ENCODE measurements around the gene CABCOCO1. TPM values are rescaled to one million over a fixed set of nuclear protein-coding genes. Genes with fewer than 3 reads are reported as not detected.

CABCOCO1 gene
- total RNA-seq, 1 donor = not detected

DNA sequence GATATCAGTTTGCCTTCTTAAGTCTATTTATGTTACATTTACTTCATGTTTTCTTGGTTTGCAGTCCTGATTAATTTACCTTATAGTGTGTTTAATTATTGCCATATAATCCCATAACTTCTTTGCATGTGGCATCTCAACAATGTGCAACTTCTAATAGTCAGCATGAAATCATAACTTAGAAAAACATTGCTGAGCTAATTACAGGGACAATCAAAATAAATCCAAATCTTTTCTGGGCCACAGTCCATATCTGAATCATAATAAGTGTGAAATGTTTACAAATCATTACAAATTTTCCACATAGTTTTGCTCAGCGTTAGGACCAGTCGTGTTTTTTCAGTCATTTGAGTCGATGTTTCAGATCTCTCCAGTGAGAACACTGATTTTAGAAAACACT is 29.1 kb upstream of the CABCOCO1 start:
- Histone ChIP-seq H3K27me3 (ENCODE audit: insufficient read depth, low read length) (no peaks in the 10 kb centered on the region), H3K4me3 (ENCODE audit: low read length) (no peak overlapping the region), H3K4me1 (ENCODE audit: insufficient read depth, low read length) (no peaks in the 10 kb centered on the region), H3K9me3 (ENCODE audit: low read depth, low read length) (no peaks in the 10 kb centered on the region)

DNA sequence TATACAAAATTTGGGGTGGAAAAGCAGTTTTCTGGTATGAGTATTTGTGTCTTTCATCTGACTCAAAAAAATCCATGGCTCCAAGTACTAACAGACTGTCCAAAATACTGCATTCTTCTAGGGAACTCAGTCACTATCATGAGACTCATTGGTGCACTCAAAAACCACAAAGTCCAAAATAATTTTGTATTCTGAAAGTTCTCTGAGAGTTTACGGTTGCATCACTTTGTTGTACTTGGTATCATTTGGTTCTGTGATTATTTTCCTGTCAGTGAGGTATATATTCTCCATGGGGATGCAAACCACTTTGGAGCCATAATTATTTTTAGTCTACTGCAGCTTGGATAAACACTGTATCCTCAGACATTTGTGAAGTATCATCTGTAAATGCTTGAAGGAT is 28.0 kb upstream of the CABCOCO1 start:
- H3K4me1 ChIP-seq (ENCODE audit: insufficient read depth, low read length) = no peaks in the 10 kb centered on the region
- H3K27me3 ChIP-seq (ENCODE audit: insufficient read depth, low read length) = no peaks in the 10 kb centered on the region
- no peak overlapping the region for H3K4me3 ChIP-seq (ENCODE audit: low read length)
- no peaks in the 10 kb centered on the region for H3K9me3 ChIP-seq (ENCODE audit: low read depth, low read length)

GRCh38 chr10:61635471-61635870 is 27.3 kb upstream of the CABCOCO1 start:
- no peaks in the 10 kb centered on the region for H3K9me3 ChIP-seq (ENCODE audit: low read depth, low read length)
- no peaks in the 10 kb centered on the region for H3K4me1 ChIP-seq (ENCODE audit: insufficient read depth, low read length)
- H3K4me3 ChIP-seq (ENCODE audit: low read length) = no peak overlapping the region
- H3K27me3 ChIP-seq (ENCODE audit: insufficient read depth, low read length) = no peaks in the 10 kb centered on the region

- no peaks in the 10 kb centered on the region for H3K9me3 ChIP-seq (ENCODE audit: low read depth, low read length)
- no peaks in the 10 kb centered on the region for H3K27me3 ChIP-seq (ENCODE audit: insufficient read depth, low read length)
- no peak overlapping the region for H3K4me3 ChIP-seq (ENCODE audit: low read length)
- H3K4me1 ChIP-seq (ENCODE audit: insufficient read depth, low read length) = no peaks in the 10 kb centered on the region
These were observed 26.8 kb upstream of the CABCOCO1 start for GRCh38 chr10:61635932-61636331.

- Histone ChIP-seq H3K27me3 (ENCODE audit: insufficient read depth, low read length) (no peaks in the 10 kb centered on the region), H3K4me1 (ENCODE audit: insufficient read depth, low read length) (no peaks in the 10 kb centered on the region), H3K4me3 (ENCODE audit: low read length) (no peak overlapping the region), H3K9me3 (ENCODE audit: low read depth, low read length) (no peaks in the 10 kb centered on the region)
These were observed 22.8 kb upstream of the CABCOCO1 start for GRCh38 chr10:61639952-61640351.

DNA sequence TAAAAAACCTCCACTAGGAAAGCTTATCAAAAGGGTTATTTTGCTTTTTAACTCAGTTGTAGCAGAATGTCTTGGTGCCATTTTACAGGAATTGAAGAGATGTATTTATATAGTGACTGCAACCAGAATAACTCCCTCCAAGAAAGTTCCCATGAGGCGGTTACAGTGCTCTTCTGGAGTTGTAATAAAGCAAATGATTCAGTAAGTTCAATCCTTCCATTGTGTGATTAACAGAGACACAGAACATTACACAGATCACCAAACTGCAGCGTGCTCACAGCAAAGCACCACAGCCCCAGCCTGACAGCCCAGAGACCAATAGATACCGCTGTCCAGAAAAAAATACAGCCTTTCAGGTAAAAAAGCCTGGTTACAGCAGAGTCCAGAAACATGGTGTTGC is 21.9 kb upstream of the CABCOCO1 start:
- Histone ChIP-seq H3K4me1 (ENCODE audit: insufficient read depth, low read length) (no peaks in the 10 kb centered on the region), H3K4me3 (ENCODE audit: low read length) (no peak overlapping the region), H3K27me3 (ENCODE audit: insufficient read depth, low read length) (no peaks in the 10 kb centered on the region), H3K9me3 (ENCODE audit: low read depth, low read length) (no peaks in the 10 kb centered on the region)

DNA sequence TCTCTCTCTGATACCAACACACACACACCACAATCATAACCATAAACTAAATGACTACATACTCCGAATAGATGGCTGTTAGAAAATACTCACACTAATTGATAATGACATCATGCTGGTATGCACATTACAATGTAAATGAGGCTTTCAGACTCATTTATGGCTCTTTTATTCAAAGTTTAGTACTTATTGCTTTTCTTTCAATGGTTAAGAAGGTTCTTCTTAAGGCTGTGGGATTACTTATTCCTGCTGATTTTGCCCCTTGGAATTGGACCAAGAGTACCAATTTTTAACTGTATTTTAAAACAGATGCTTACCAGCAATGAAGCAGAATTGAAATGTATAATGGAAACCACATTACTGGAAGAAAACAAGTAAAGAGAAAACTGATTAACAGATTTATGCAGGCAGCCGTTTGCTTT is 20.6 kb upstream of the CABCOCO1 start:
- no peak overlapping the region for H3K4me3 ChIP-seq (ENCODE audit: low read length)
- no peaks in the 10 kb centered on the region for H3K9me3 ChIP-seq (ENCODE audit: low read depth, low read length)
- no peaks in the 10 kb centered on the region for H3K4me1 ChIP-seq (ENCODE audit: insufficient read depth, low read length)
- no peaks in the 10 kb centered on the region for H3K27me3 ChIP-seq (ENCODE audit: insufficient read depth, low read length)

DNA sequence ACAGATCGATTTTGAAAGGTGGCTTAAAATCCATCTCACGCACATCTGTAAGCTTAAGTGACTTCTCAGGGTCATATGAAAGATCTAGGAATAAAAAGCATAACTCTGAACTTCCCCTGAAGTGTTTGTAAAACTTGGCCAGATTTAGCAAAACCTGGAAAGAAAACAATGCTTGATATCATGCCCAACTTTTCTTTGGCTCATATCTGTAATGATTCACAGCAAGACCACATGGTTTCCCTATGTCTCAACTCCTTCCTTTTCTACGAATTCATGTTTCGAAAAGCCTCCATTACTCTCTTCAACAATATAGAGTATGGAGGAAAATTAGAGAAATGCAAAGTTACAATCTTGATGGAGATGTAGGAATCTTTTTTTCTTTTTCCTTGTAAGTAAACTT is 20.1 kb upstream of the CABCOCO1 start:
- H3K4me3 ChIP-seq (ENCODE audit: low read length) = no peak overlapping the region
- H3K27me3 ChIP-seq (ENCODE audit: insufficient read depth, low read length) = no peaks in the 10 kb centered on the region
- H3K9me3 ChIP-seq (ENCODE audit: low read depth, low read length) = no peaks in the 10 kb centered on the region
- no peaks in the 10 kb centered on the region for H3K4me1 ChIP-seq (ENCODE audit: insufficient read depth, low read length)

GRCh38 chr10:61643316-61643751 is 19.4 kb upstream of the CABCOCO1 start:
- Histone ChIP-seq H3K4me3 (ENCODE audit: low read length) (no peak overlapping the region), H3K4me1 (ENCODE audit: insufficient read depth, low read length) (no peaks in the 10 kb centered on the region), H3K9me3 (ENCODE audit: low read depth, low read length) (no peaks in the 10 kb centered on the region), H3K27me3 (ENCODE audit: insufficient read depth, low read length) (no peaks in the 10 kb centered on the region)

- Histone ChIP-seq H3K9me3 (ENCODE audit: low read depth, low read length) (no peaks in the 10 kb centered on the region), H3K27me3 (ENCODE audit: insufficient read depth, low read length) (no peaks in the 10 kb centered on the region), H3K4me3 (ENCODE audit: low read length) (no peak overlapping the region), H3K4me1 (ENCODE audit: insufficient read depth, low read length) (no peaks in the 10 kb centered on the region)
These were observed 9.0 kb upstream of the CABCOCO1 start for GRCh38 chr10:61653699-61654098.

DNA sequence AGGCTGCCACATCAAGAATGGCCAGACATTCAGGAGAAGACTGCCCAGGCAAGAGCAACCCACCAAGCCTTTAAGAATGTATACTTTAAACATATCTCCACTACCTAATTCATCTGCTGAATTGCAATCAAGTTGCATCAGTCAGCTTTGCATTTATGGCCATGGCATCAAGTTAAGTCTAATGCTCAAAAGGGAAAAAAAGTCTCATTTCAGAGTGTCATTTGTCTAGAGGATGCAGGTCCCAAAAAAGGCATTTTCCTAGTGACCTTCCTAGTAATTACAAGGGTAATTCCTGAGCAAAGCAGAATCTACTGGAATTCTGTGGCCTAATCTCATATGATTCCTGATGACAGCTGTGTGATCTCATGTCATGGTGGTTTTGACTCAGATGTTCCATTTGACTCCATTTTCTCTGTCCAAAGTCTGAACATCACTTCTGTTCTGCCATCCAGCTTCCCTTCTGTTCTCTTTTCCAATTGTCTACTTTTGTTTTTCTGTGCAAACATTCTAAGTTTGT is 7.3 kb upstream of the CABCOCO1 start:
- Histone ChIP-seq H3K4me1 (ENCODE audit: insufficient read depth, low read length) (no peaks in the 10 kb centered on the region), H3K4me3 (ENCODE audit: low read length) (no peak overlapping the region), H3K9me3 (ENCODE audit: low read depth, low read length) (no peaks in the 10 kb centered on the region), H3K27me3 (ENCODE audit: insufficient read depth, low read length) (no peaks in the 10 kb centered on the region)

DNA sequence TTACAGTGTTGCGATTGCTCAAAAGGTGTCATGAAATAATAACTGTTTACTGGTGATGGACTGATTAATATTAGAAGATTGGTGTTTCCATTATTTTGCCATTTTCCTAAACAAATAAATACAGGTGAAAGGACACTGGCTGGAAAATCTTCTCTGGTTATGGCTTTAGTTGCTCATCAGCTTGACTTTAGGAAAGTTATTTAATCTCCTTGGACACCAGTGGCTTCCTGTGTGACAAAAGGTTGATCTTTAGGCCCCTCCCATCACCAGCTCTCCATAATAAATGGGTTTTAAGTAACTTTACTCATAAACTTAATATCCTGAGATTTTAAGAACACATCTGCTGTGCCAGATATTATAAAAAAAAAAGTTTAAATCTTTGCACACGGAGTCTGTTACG is 737 bp downstream of the CABCOCO1 start:
- Histone ChIP-seq H3K9me3 (ENCODE audit: low read depth, low read length) (no peaks in the 10 kb centered on the region), H3K4me1 (ENCODE audit: insufficient read depth, low read length) (peaks cover 6% of the 10 kb centered on the region), H3K4me3 (ENCODE audit: low read length) (no peak overlapping the region), H3K27me3 (ENCODE audit: insufficient read depth, low read length) (peaks cover 41% of the 10 kb centered on the region)

DNA sequence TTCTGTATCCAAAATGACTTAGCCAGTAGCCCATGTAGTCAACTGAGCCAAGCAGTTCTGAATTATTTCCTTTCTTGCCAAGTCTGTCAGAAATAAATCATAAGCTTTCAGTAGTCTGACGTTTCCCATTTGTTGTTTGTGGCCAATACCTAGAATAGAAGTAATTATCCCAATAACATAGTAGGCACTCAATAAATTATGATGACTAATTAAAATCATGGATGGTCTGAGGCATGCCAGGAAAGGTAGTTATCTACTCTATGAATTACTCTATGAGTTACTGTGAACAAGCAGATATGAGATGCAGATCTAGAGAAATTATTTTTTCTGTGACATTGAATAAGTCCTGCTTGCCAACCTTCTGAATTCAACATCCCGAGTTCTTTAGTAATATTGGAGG is 2.3 kb downstream of the CABCOCO1 start:
- Histone ChIP-seq H3K4me3 (ENCODE audit: low read length) (no peak overlapping the region), H3K4me1 (ENCODE audit: insufficient read depth, low read length) (peaks cover 6% of the 10 kb centered on the region), H3K9me3 (ENCODE audit: low read depth, low read length) (no peaks in the 10 kb centered on the region), H3K27me3 (ENCODE audit: insufficient read depth, low read length) (peaks cover 41% of the 10 kb centered on the region)

- H3K9me3 ChIP-seq (ENCODE audit: low read depth, low read length) = no peaks in the 10 kb centered on the region
- no peak overlapping the region for H3K4me3 ChIP-seq (ENCODE audit: low read length)
- peaks cover 6% of the 10 kb centered on the region for H3K27me3 ChIP-seq (ENCODE audit: insufficient read depth, low read length)
These were observed 6.5 kb downstream of the CABCOCO1 start for GRCh38 chr10:61669161-61669725.

GRCh38 chr10:61669849-61670248 is 7.1 kb downstream of the CABCOCO1 start:
- H3K4me3 ChIP-seq (ENCODE audit: low read length) = no peak overlapping the region
- H3K4me1 ChIP-seq (ENCODE audit: insufficient read depth, low read length) = no peaks in the 10 kb centered on the region
- H3K27me3 ChIP-seq (ENCODE audit: insufficient read depth, low read length) = peaks cover 3% of the 10 kb centered on the region
- H3K9me3 ChIP-seq (ENCODE audit: low read depth, low read length) = no peaks in the 10 kb centered on the region

More at GRCh38 chr10:61669161-61669725, 6.5 kb downstream of the CABCOCO1 start:
- no peaks in the 10 kb centered on the region for H3K4me1 ChIP-seq (ENCODE audit: insufficient read depth, low read length)

GRCh38 chr10:61673360-61673759 is 10.6 kb downstream of the CABCOCO1 start:
- Histone ChIP-seq H3K4me1 (ENCODE audit: insufficient read depth, low read length) (no peaks in the 10 kb centered on the region), H3K27me3 (ENCODE audit: insufficient read depth, low read length) (no peaks in the 10 kb centered on the region), H3K4me3 (ENCODE audit: low read length) (no peak overlapping the region), H3K9me3 (ENCODE audit: low read depth, low read length) (no peaks in the 10 kb centered on the region)

Measured in mononuclear cell (primary cell).